HG03439 (cell line): ENCODE data around the gene MS4A3.
"Not testable (repeated sequence)": the region's sequence is repeated elsewhere in the genome, so short reads cannot be mapped to it uniquely, and the experiment has no call there.

ENCODE experiments used
- ATAC-seq: cut with Tn5 transposase; IDR thresholded peaks from one replicate; pipeline ENCODE4 v1.9.1; 2021; ENCODE audit warnings: mild to moderate bottlenecking, moderate library complexity; ENCODE audit not compliant: unreplicated experiment

Gene MS4A3, protein sequence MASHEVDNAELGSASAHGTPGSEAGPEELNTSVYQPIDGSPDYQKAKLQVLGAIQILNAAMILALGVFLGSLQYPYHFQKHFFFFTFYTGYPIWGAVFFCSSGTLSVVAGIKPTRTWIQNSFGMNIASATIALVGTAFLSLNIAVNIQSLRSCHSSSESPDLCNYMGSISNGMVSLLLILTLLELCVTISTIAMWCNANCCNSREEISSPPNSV

DNA sequence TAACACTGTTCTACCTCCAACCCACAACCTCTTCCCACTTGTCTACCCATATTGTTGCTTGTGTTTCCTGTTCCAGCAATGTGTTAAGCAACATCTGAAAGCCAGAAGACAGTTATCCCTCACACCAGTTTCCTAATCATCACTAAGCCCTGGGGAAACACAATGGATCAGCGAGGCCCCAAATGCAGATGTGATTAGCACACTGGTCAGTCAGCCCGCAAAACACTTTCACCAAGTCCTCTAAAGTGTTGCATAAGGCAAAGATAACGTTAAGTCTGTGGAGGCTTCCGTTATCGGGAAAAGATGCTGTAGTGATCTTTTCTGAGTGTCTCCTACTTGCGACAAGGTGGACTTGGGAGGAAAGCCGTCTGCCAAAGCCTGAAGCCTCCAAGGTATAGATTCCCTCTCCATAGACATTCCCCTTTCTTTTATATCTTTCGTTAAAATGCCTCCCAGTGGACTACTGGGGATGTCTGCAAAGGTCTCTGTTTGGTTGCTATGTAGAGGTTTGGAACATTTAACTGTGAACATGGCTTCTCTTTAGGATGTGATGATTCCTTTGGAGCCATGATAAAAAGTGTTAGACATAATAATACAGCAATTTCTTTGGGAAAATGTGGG, at the start of gene MS4A3:
MS4A3 (plus strand) TSS at position 317 of the 621 bp plus-strand sequence. CDS start 4,496 bp downstream, outside the sequence.
- ATAC-seq = no peak

GRCh38 chr11:60016881-60017280, 39.6 kb upstream of the MS4A3 start, which contains the start of gene OOSP4B:
OOSP4B (plus strand) TSS chr11:60017181.
- ATAC-seq = no peak

DNA sequence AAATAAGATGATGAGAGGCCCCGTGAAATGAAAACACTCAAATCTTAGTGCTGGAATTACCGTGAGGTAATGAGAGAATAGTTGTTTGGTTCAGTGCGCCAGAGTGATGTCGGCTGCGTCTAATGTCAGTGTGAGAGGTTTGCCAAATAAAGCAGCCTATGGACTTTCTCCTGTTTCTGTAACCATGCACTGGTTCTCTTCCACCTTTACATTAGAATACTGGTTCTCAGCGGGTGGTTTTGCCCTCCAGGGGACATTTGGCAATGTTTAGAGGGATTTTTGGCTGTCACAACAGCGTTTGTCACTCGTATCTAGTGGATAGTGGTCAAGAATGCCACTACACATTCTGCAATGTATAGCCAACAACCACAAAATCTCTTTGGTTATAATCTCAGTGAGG, 38.4 kb upstream of the MS4A3 start:
- ATAC-seq = no peak

GRCh38 chr11:60020376-60020775, 36.1 kb upstream of the MS4A3 start:
- ATAC-seq = not testable (repeated sequence)

DNA sequence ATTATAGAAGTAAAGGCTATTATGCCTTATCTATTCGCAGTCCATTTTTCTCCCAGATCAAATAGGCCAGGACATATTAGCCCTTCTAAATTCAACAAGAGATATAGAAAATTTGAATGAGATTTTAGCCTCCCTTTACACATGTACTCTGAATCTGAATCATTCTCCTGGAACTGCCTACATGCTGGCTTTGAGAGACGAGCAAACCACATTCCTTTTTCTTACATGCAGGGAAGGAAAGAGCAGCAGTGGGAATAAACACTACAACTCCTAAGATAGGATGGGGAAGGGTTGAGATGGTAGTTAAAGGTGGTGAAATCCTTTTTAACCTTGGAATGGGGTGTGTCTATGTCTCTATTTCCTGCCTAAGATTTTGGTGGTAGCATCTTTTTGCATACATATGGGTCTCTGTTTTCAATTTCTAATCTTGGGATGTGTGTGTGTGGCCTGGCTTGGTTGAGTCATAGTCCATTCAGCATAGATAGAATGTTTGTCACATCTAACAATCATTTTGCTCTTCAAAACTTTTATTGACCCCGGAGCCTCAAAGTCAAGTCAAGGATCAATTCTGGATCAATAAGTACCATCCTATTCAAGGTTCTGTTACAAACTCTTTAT, 27.3 kb upstream of the MS4A3 start:
- no peak for ATAC-seq

- ATAC-seq = no peak
These were observed 16.4 kb upstream of the MS4A3 start, which contains the start of gene OOSP2 for GRCh38 chr11:60040109-60040508. OOSP2 (plus strand) TSS chr11:60040409; CDS start chr11:60040460, 51 bp downstream.

DNA sequence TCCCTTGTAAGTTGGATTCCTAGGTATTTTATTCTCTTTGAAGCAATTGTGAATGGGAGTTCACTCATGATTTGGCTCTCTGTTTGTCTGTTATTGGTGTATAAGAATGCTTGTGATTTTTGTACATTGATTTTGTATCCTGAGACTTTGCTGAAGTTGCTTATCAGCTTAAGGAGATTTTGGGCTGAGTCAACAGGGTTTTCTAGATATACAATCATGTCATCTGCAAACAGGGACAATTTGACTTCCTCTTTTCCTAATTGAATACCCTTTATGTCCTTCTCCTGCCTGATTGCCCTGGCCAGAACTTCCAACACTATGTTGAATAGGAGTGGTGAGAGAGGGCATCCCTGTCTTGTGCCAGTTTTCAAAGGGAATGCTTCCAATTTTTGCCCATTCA, 6.0 kb upstream of the MS4A3 start:
- not testable (repeated sequence) for ATAC-seq

- ATAC-seq = not testable (repeated sequence)
These were observed 5.6 kb upstream of the MS4A3 start for GRCh38 chr11:60050839-60051238.

- ATAC-seq = no peak
These were observed 2.6 kb downstream of the MS4A3 start for GRCh38 chr11:60059052-60059451.

- no peak for ATAC-seq
These were observed 3.2 kb downstream of the MS4A3 start for GRCh38 chr11:60059521-60060240.

GRCh38 chr11:60064111-60064510, 7.6 kb downstream of the MS4A3 start:
- no peak for ATAC-seq

- no peak for ATAC-seq
These were observed 9.3 kb downstream of the MS4A3 start for GRCh38 chr11:60065801-60066200.

DNA sequence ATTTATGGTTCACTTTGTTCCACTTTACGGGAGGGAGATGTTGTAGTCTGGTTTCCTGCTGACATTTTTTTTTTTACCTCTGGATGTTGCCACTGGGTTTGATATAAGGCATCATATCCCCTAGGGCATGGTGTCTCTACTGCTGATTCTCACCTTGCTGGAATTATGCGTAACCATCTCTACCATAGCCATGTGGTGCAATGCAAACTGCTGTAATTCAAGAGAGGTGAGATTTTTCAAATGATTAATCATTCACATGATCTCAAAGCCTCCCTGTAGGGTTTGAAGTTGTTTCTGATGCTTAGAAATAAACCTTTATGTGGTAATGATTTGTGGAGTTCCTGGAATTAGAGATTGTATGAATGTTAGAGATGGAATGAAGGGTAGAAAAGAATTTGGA, 13.0 kb downstream of the MS4A3 start:
- no peak for ATAC-seq

GRCh38 chr11:60071644-60072043, 15.2 kb downstream of the MS4A3 start:
- not testable (repeated sequence) for ATAC-seq

DNA sequence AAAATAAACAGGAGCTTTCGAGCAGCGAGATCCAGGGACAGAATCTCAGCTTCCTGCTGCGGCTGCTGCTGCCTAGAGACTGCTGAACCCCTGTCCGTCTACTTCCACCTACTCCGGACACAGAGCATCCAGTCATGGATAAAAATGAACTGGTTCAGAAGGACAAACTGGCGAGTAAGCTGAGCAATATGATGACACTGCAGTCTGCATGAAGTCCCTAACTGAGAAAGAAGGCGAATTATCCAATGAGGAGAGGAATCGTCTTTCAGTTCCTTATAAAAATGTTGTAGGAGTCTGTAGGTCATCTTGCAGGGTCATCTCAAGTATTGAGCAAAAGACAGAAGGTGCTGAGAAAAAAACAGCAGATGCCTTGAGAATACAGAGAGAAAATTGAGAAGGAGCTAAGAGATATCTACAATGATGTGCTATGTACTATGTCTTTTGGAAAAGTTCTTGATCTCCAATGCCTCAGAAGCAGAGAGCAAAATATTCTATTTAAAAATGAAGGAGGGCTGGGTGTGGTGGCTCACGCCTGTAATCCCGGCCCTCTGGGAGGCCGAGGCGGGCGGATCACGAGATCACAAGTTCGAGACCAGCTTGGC, 20.9 kb downstream of the MS4A3 start:
- ATAC-seq = no peak

DNA sequence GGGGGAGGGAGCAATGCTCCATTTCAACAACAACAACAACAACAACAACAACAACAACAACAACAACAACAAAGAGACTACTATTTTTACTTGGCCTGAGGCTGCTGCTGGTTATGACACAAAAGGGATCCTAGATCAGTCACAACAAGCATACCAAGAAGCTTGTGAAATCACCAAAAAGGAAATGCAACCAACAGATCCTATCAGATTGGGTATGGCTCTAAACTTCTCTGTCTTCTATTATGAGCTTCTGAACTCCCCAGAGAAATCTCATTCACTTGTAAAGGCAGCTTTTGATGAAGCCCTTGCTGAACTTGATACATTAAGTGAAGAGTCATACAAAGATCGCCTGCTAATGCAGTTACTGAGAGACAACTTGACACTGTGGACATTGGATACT, 21.5 kb downstream of the MS4A3 start:
- no peak for ATAC-seq

DNA sequence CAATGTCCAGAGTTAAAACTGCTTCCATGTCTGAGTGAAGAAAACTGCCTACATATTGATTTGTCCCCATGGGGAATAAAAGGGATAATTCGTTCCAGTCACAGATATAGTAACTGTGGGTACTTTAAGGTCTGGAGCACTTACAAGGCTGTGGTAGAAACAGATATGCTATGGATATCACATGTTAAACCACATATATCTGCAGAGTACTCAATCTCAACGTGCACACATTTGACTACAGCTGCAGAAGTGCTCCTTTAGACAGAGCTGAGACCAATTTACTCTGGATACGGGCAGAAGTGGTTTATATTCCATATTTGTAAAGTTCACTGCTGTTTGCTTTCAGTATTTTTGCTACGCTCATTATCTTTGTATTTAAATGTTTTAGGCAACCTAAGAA, 22.3 kb downstream of the MS4A3 start:
- ATAC-seq = no peak

GRCh38 chr11:60080535-60080934, 24.1 kb downstream of the MS4A3 start:
- ATAC-seq = no peak

GRCh38 chr11:60084631-60085273, 28.3 kb downstream of the MS4A3 start:
- no peak for ATAC-seq

- no peak for ATAC-seq
These were observed 29.4 kb downstream of the MS4A3 start for GRCh38 chr11:60085909-60086308.

- no peak for ATAC-seq
These were observed 30.8 kb downstream of the MS4A3 start for GRCh38 chr11:60087239-60087638.
